KBM-7 (cell line): ENCODE data around the gene TBC1D21.

Experiments used
- DNase-seq: peaks from one replicate; pipeline ENCODE4 v3.0.0-alpha.2; 2015
- in situ Hi-C: fragments of 300-500 bp; cut with MboI; formaldehyde crosslinking; loops from 2 replicates; pipeline ENCODE4 v1.14.3; 2020; ENCODE audit warnings: low sequenced_read_pairs, low pct_unique_long_range_greater_than_20kb, mixed read lengths

Gene TBC1D21

DNA sequence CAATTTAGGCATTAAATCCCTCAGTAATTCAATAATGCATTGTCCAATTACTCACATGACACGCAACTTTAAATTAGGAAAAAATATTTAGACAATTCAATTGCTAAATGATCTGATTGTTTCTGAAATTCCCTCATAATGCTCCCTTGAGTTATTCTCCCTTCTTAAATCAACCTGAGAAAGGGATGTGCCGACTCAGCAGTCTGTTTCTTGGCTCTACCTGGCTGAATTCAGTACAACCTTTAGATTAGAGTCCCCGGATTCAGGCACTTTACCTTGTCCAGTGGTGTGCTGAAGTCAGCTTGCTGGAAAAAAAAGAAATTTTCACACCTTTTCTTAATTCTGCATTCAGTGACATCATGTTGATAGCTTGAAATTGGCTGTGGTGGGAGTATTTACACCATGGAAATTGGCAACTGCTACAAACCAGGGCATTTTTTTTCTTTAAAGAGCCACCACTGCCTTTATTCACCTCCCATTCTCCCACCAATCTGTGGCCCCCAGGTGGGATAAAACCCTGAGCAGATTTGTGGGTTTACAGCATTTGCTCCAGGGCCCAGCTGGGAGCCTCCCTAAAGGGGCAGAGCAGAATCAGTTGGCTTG, 32.0 kb downstream of the TBC1D21 start:
- DNase-seq = no peak
- in situ Hi-C loops = no loop called here

DNA sequence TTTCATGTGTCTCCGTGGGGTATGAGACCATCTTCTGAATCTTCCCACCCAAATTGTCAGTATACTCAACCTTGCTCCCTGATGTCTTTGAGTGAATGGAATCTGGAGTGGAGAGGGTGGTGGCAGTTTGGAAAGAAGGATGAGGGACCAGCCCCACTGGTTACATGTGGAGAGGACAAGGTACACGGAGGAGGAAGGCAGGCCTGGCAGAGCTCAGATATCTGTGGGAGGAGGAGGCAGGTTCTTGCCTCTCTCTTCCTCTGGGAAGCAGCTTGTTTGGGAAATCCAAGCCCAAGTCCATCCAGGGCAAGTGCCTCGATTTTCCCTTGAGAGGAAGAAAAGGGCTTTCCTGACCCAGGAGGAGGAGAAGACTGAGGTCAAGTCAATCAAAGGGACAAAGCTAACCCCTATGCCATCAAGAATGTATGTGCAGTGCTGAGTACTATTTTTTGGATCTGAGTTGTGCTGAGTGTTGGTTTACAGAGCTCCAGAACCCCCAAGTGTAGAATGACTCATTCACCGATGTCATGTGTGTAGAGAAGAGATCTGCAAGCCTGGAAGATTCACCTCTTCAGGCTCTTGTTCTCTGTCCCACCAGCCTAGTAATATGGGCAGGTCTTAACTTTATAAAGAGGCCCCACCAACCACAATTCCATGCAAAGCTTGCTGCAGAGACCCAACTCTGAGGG, 33.1 kb downstream of the TBC1D21 start:
- no peak for DNase-seq
- in situ Hi-C loops = no loop called here

DNA sequence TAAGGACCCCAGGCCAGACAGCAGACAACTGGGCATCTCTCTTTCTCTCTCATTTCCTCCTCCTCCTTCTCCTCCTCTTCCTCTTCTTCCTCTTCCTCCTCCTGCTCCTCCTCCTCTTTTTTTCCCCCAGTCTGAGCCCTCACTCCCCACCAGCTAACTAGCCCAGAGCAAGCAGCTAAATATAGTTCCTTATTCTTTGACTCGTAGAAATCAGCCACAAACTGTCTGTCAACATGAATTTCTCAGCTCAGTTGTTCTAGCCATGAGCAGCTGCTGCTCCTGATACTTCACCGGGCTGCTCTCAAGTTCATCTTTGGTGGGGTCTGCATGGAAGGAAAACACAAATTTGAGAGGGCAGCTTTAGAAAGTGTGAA, 33.7 kb downstream of the TBC1D21 start:
- DNase-seq = peak; percentile 89
- in situ Hi-C loops = no loop called here

DNA sequence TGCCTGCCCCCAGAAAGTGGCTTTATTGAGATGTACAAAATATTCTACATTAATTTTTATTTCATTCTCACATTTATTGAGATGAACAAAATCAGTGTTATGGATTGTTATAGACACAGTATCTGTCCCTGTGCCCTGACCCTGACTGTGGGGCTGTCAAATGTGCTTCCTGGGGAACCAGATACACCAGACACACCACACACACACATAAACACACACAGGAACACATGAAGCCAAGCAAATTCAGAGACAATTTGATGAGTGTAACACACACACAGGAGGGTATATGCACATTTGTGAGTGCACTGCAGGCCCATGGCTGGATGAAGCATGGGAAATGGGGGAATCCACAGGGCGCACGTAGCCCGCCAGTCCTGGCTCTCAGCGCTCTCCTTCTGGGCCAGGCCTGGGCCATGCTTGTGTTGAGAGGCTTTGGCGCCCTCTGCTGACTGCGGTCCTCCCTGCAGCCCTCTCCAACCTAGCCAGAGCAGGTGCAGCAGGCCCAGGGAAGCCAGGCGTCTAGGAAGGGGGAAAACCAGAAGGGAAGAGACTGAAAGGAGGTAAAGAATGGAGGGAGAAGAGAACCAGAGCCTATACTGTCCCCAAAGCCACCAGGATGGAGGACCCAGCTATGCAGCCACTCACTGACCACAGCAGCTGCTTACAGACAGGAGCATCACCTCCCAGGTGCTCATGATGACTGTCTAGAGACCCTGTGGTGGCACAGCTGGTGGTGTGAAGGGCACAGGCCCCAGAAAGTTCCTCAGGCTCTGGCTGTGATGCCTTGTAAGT, 34.9 kb downstream of the TBC1D21 start:
- in situ Hi-C loops = no loop called here
- DNase-seq = peak; percentile 91

DNA sequence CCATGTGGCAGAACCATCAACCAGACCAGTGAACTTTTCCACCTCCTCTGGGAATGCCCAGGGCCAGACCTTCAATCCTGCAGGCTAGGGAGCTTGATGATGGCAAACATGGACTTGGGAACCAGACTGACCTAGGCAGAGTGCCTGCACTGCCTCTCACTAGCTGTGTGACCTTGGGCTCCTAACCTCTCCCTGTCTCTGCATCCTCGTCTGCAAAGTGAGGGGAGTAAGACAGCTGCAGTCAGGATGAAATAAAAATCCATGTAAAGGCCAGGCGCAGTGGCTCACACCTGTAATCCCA, 35.4 kb downstream of the TBC1D21 start:
- DNase-seq = no peak
- in situ Hi-C loops = no loop called here

DNA sequence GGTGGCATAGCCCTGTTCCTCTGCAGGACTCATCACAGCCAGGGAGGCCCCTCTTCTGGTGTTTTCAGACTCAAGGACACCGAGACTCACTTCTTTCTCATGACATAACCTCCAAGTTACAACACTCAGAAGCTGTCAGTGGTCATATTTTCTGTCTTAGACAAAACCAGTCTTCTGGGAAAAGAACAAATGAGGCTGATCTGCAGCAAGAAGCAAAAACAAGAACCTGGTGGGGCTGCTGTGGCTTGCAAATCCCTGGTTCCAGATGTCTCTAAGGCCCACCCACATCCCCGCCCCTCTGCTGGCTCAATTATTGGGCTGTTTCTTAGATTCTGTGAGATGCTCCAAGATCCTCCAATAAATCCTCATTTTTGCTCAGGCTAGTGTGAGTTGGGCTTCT, 36.3 kb downstream of the TBC1D21 start:
- DNase-seq = no peak
- in situ Hi-C loops = no loop called here

DNA sequence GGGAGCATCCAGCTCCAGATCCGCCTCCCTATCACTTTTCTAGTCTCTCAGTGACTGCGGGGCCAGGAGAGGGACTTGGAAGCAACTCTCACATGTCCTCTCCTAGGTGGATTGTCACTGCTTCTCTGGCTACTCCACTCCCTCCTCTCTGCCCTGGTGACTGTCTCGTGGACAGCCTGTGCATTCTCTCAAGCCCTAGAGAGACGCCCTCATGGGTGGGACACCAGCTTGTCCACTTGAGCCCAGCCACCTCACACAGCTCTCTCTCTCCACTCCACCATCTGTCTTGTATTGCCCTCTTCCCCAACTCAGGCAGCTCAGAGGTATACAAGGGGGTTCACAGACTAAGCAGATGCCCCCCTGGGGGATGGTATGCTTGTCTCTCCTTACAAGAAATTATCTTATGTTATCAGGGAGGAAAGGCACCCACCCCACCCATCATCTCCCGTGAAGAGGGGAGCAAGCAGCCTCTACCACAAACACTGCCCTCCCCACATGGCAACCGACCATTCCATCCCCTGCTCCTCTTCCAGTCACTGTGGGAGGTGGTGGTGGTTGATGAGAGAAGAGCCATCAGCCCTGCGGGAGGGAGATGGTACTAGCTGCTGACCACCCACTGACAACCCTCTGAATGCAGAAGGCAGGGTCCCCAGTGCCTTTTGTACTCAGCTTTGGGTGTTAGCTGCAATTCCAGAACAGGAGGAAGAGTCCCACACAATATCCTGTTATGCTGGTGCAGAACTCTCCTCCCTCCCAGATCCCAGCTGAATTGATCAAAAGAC, 37.3 kb downstream of the TBC1D21 start:
- no peak for DNase-seq
- in situ Hi-C loops = no loop called here

DNA sequence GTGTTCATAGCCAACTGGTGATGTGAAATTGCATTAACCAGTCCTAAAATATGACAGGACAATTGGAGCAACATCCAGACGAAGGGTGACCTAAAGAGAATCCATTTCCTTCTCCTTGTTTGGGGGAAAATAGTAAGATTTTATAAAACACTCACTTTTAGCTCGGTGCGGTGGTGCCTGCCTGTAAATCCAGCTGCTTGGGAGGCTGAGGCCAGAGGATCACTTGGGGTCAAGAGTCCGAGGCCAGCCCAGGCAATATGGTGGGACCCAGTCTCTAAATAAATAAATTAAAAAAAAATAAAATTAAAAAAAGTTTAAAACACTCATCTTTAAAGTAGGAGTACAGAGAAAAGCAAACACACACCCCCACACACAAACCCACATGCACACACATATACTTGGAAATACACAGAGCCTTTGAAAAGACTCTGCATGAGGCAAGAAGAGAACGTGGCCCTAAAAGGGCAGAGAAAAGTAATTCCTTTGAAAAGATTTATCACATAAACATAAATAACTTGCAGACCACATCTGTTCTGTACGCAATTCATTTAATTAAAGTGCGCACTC, 38.7 kb downstream of the TBC1D21 start:
- in situ Hi-C loops = no loop called here
- DNase-seq = no peak

DNA sequence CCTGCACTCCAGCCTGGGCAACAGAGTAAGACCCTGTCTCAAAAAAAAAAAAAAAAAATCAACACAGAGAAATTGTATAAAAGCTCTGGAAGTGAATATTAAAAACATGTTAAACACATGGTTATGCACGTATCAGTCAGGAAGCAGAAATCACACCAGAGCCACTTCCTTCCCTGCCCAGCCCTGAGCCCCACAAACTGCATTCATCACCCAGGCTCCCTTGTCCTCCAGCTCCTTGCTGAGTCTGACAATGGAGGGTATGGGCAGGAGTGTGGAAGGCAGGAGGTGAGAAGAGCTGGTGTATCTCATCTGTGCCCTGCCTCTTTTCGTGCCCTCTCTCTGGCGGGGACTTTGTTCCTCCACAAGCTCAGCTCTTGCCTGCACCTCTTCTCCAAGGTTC, 40.8 kb downstream of the TBC1D21 start:
- DNase-seq = peak; percentile 51
- in situ Hi-C loops = no loop called here

DNA sequence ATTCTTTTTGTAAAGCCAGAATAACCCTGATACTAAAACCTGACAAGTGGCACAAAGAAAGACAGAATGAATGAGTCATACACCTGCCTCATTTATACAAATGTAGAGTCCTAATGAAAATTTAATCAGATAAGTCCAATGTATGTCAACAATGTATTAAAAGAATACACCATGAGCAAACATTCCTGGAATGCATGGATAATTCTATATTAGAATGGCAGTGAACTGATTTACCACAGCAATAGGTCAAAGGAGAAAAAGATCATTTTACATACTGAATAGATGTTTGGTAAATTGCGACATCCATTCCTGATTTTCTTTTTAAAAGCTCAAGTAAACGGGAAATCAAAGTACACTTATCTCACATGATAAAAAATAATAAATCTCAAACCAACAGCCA, 41.7 kb downstream of the TBC1D21 start:
- DNase-seq = no peak
- in situ Hi-C loops = no loop called here

DNA sequence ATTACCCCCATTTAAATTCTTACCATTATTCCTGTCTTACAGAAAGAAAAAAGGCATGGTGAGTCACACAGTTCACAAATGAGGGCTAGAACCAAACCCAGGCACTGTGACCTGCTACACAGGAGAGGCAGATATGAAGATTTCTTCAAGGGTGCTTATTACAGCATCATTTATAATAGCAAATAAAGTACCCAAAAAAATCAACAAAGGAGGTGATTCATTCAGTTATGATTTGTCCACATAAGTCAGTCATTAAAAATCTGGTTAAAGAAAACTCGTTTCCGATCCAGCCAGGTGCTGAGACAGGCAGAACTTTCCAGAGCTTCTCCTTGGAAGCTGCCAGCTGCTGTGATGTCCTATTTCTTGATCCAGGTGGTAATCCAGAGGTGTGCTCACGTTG, 45.4 kb downstream of the TBC1D21 start:
- in situ Hi-C loops = no loop called here
- no peak for DNase-seq

DNA sequence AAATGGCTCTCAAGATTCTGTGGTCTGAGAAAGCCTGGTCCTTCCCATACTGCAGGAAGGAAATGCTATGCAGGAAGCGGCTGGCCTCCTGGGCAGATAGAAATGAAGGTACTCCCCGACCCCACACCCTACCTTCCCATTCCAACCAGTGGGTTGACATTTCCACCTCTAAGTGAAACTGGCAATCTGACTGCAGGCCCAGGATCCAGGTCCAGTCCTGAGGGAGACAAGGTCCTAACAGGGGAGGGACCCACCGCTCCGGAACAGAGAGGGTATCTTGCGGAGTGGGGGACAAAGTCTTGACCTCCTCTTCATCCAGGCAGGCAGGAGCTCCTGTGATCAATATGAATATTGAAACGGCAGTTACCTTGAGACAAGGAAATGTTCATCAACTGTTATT, 46.3 kb downstream of the TBC1D21 start:
- in situ Hi-C loops = no loop called here
- no peak for DNase-seq

DNA sequence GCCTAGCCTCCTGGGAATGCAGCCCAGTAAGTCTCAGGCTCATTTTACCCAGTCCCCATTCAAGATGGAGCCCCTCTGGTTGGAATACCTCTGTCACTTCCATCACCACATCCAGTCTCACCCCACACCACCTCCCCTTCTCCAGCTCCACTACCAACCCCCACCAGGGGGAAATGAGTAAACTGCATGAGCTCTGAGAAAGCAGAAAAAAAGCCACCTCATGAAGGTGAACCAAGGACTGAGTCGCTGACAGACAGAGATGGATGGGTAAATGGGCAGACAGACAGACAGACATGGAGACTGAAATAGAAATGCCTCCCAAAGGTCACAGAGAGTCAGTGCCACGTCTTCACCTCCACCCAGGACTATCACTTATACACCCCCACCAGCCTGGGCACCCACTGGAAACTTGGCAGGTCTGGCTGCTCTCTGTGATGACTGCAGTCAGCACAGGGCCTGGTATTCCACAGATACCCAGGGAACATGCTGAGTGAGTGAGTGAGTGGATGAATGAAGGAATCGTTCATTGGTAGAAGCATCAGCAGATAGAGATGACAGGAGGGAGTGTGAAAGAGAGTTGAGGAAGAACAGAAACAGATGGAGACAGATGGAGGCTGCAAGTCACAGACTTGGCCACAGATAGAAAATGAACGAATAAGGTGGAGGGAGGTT, 48.0 kb downstream of the TBC1D21 start:
- in situ Hi-C loops = no loop called here
- no peak for DNase-seq

DNA sequence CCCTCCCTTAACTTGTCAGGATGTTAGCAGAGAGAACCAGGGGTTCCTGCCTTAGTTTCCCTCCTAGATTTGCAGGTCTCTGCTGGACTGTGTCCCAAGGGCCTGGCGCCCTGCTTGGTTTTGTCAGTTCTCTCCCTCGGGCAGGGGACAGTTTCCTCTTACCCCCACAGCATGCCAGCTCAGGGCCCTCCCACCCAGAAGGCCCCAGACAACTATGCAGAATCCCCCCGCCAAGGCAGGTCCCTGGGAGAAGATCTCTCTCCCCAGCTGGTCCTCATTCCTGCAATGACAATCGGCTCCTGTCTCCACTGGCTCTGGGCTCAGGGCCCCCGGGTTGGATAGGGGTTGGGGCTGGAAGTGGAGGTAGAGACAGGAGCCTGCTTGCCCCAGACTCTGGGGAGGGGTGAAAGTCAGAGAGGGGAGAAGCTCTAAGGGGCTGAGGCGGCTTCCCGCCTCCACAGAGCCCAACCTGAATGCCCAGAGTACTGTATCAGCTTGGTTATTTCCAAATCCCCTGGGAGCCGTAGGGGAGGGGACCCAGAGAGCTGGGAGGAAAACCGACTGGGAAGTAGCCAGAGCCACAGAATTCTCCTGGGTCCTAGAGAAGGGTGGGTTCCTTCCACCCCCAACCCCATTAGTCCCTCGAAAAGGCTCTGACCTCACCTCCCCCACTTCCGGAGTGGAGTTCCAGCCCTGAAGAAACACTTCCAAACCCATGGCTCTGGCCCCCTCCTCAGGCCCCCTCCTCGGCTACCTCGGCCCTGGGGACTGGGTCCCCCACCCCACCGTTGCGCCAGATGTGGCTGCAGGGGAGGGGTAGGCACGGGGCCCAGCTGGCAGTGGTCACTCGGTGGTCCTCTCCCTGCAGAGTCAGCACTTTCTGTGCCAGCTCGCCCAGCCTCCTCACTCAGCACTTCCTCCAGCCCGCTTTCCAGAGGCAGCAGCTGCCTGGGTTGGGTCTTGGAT, 49.1 kb downstream of the TBC1D21 start:
- DNase-seq = peak; percentile 65
- in situ Hi-C loops = no loop called here

DNA sequence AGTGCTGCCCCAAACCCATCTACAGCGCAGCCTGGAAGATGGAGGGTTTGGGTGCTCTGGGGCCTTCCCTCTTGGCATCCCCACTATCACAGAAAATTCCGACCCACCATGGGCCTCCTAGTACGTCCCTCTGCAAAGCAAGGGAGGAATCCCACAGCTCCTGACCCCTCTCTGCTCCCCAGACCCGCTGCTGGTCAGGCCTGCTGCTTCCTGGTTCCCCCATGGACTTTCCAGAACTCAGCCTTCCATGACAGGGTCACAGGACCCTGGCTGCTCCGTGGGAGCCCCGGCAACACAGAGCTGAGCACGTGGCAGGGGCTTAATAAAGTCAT, 49.8 kb downstream of the TBC1D21 start:
- DNase-seq = no peak
- in situ Hi-C loops = no loop called here

DNA sequence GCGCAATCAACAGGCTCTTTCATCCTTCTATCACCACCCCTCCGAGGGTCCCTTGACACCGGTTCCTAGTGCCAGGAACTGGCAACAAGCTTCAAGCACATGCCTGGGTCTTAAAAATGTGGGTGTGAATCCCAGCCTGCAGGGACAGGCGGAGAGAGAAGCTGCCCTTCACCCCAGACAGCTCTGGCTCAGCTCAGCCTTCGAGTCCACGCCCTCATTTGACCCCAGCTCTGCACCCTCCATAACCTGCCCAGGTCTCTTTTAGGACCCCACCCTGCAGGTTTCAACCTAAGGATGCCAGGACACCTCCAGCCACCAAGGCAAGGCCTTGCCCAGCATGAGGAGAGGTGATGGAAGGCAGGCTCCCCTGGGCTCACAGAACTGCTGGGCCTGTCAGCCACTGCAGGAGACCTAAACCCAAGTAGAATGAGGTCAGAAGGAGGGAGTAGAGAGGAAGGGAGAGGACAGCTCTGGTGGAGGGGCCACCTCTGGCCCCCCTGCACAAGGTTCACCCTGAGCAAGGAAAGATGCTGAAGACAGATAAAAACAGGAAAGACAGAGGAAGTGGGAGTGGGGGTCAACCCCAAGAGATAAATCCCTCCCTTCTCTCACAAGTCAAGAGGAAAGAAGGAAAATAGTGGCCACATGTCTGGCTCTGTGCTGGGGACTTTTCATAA, 50.3 kb downstream of the TBC1D21 start:
- peak; percentile 62 for DNase-seq
- in situ Hi-C loops = no loop called here

DNA sequence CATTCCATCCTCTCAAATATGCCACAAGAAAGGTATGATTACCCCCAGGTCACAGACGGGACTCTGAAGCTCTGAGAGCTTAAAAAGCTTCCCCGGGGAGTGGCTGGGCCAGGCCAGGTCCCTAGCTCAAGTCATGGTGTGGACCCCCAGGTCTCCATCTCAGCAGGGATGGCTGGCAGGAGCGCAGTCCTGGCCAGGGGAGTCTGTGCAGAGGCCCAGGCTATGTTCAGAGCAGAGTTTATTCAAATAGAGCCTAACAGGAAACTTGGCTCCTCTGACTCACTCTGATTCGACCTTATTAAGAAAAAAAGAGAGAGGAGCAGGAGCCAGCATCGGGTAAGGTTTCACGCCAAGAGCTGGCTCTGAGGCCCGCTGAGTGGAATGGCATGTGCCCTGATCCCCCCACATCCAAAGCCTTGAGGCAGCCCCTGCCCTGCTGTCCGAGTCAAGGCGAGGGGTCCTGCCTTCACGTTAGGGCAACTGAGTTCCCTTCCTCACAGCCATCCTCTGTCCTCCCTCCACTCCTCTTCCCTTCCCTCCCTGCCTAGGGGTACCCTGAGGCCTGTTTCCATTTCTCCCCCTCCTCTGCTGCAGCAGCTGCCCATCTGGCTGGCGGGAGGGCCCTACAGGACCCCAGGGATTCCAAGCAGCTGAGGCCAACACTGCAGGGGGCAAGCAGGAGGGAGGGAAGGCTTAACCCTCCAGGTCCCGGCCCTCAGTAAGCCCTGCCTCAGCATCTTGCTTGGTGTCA, 51.0 kb downstream of the TBC1D21 start:
- peak; percentile 50 for DNase-seq
- in situ Hi-C loops = no loop called here
